WTC11 (cell line): Measurements from ENCODE around the gene MGAT5B. TPM values are rescaled to one million over a fixed set of nuclear protein-coding genes. Genes with fewer than 3 reads are reported as not detected.

ENCODE experiments used
- ATAC-seq: fragments of 200-7000 bp; cut with Tn5 transposase; 2 replicates; pipeline ENCODE4 v1.10.0; 2021; ENCODE audit warnings: mild to moderate bottlenecking, moderate library complexity
- CTCF ChIA-PET: fragments of 300-600 bp; sonication (Branson Sonifier 250); formaldehyde crosslinking; loops from one replicate; lab custom pipeline; 2021; ENCODE audit warnings: antibody characterized with exemption; lab: Charles Lee
- POLR2A ChIA-PET: fragments of 350-600 bp; sonication (Branson Sonifier 250); formaldehyde crosslinking; loops from one replicate; lab custom pipeline; 2021; ENCODE audit warnings: antibody characterized with exemption; lab: Charles Lee
- DNase-seq: peaks from one replicate; pipeline ENCODE4 v3.0.0; 2021; ENCODE audit warnings: low spot score
- H3K27ac Mint-ChIP-seq: 2 replicates; pipeline ENCODE4 v1.8.0; 2021; ENCODE audit warnings: mixed read lengths
- H3K27me3 Mint-ChIP-seq: 2 replicates; pipeline ENCODE4 v1.8.0; 2021; ENCODE audit warnings: low read depth, mild to moderate bottlenecking, moderate library complexity, mixed read lengths
- H3K36me3 Mint-ChIP-seq: 2 replicates; pipeline ENCODE4 v1.8.0; 2021; ENCODE audit warnings: mixed read lengths
- H3K4me1 Mint-ChIP-seq: 2 replicates; pipeline ENCODE4 v1.8.0; 2022; ENCODE audit warnings: mixed read lengths
- H3K4me3 Mint-ChIP-seq: 2 replicates; pipeline ENCODE4 v1.8.0; 2021; ENCODE audit warnings: mild to moderate bottlenecking, moderate library complexity, mixed read lengths
- H3K9me3 Mint-ChIP-seq: 2 replicates; pipeline ENCODE4 v1.8.0; 2021; ENCODE audit warnings: mixed read lengths
- AR ChIP-seq: fragments of 250-450 bp; sonication (Bioruptor Pico); IDR thresholded peaks from 2 replicates; pipeline ENCODE4 v1.9.0; 2021; ENCODE audit warnings: mild to moderate bottlenecking
- GTF2I ChIP-seq: fragments of 250-450 bp; sonication (Bioruptor Pico); conservative IDR thresholded peaks from 2 replicates; pipeline ENCODE4 v1.4.0; 2021; ENCODE audit warnings: mild to moderate bottlenecking
- HMGA2 ChIP-seq: fragments of 250-450 bp; sonication (Bioruptor Pico); IDR thresholded peaks from 2 replicates; pipeline ENCODE4 v1.4.0; 2021; ENCODE audit warnings: mild to moderate bottlenecking, moderate library complexity
- IRF1 ChIP-seq: sonication (generic); formaldehyde crosslinking; IDR thresholded peaks from 2 replicates; pipeline ENCODE4 v1.8.0; 2023; ENCODE audit warnings: missing genetic modification reagents
- MYBL2 ChIP-seq: sonication (generic); formaldehyde crosslinking; IDR thresholded peaks from 2 replicates; pipeline ENCODE4 v1.8.1; 2023; ENCODE audit warnings: mild to moderate bottlenecking, moderate library complexity, missing genetic modification reagents
- NFATC4 ChIP-seq: fragments of 250-450 bp; sonication (Bioruptor Pico); IDR thresholded peaks from 2 replicates; pipeline ENCODE4 v1.9.0; 2021; ENCODE audit warnings: mild to moderate bottlenecking
- NR3C1 ChIP-seq: sonication (generic); formaldehyde crosslinking; conservative IDR thresholded peaks from 2 replicates; pipeline ENCODE4 v1.8.1; 2023; ENCODE audit warnings: low read depth, mild to moderate bottlenecking, missing genetic modification reagents
- PRRX2 ChIP-seq: fragments of 250-450 bp; sonication (Bioruptor Pico); IDR thresholded peaks from 2 replicates; pipeline ENCODE4 v1.8.0; 2021; ENCODE audit warnings: mild to moderate bottlenecking
- RELA ChIP-seq: sonication (generic); formaldehyde crosslinking; IDR thresholded peaks from 2 replicates; pipeline ENCODE4 v1.8.1; 2022; ENCODE audit warnings: missing genetic modification reagents, mild to moderate bottlenecking, borderline replicate concordance
- TEAD1 ChIP-seq: sonication (generic); formaldehyde crosslinking; IDR thresholded peaks from 2 replicates; pipeline ENCODE4 v1.8.0; 2022; ENCODE audit warnings: mild to moderate bottlenecking, missing genetic modification reagents
- TP53 ChIP-seq: sonication (generic); formaldehyde crosslinking; IDR thresholded peaks from 2 replicates; pipeline ENCODE4 v1.8.1; 2023; ENCODE audit warnings: mild to moderate bottlenecking, missing genetic modification reagents
- ZNF281 ChIP-seq: sonication (generic); formaldehyde crosslinking; IDR thresholded peaks from 2 replicates; pipeline ENCODE4 v1.8.0; 2023; ENCODE audit warnings: mild to moderate bottlenecking, missing genetic modification reagents
- ZNF416 ChIP-seq: fragments of 250-450 bp; sonication (Bioruptor Pico); IDR thresholded peaks from 2 replicates; pipeline ENCODE4 v1.9.0; 2021; ENCODE audit warnings: mild to moderate bottlenecking, inconsistent platforms
- total RNA-seq: library from RNA; stranded (reverse); gene quantifications from 3 replicates; pipeline ENCODE4 v1.2.3, GENCODE V29; 2021
- TF ChIP-seq, protein P1 (sequence below): sonication (generic); formaldehyde crosslinking; IDR thresholded peaks from 2 replicates; pipeline ENCODE4 v1.8.1; 2023; ENCODE audit warnings: mild to moderate bottlenecking, missing genetic modification reagents, moderate library complexity
- TF ChIP-seq, protein P2 (sequence below): sonication (generic); formaldehyde crosslinking; IDR thresholded peaks from 2 replicates; pipeline ENCODE4 v1.8.0; 2022; ENCODE audit warnings: mild to moderate bottlenecking, missing genetic modification reagents

Gene MGAT5B
- total RNA-seq, 1 experiment from 2014 or later: 11.6 TPM

DNA sequence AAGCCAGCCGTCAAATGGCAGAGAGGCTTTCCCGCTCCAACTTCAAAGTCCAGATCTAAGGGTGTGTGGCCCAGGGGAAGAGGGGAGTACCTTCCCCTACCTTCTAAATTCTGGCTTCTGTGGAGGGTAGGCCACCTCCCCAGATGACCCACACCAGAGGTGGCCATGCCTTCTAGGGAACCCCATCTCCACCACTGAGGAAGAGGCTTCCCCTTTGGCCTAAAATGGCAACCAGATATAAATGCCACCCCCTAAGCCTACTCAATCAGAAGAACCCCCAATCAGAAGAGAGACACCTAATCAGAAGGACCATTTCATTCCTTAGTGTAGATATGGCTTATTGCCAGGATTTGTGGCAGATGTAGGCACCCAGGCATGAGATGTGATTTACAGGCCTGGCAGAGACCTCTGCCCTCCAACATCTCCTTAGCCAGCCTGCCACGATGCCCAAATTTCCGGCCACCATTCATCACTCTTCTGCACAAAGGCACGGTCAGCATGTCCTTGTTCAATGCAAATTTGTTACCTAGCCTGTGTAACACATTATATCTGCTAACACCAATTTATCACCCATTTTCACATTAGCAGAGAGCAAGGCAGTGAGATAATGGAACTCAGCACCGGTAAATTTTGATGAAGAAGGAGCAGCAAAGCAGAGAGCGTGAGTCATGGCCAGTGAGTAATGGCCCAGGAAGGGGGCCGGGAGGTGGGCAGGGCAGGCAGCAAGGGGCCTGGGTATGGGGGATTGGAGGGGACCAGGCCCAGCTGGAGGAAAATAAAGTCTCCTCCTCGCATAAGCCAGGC is 1.2 kb upstream of the MGAT5B start:
- ATAC-seq: no peak
- ChIA-PET POLR2A (interaction anchor here (1.5 kb wide), 1 partner anchor 102 kb away, joined by 8 read pairs; no protein-coding TSS in a partner anchor), CTCF (interaction anchor here (0.5 to 4.4 kb wide), 37 partner anchors 13 to 951 kb away, joined by 3 to 64 read pairs (median 5); partner anchors contain the start of gene SEC14L1)
- Mint-ChIP-seq H3K9me3 (no peaks in the 10 kb centered on the region), H3K4me1 (peaks cover 12% of the 10 kb centered on the region), H3K27ac (no peak overlapping the region), H3K27me3 (peaks cover 29% of the 10 kb centered on the region), H3K36me3 (no peaks in the 10 kb centered on the region), H3K4me3 (peak overlapping the region; percentile 78)
- DNase-seq: no peak
- TF ChIP-seq, protein P1, sequence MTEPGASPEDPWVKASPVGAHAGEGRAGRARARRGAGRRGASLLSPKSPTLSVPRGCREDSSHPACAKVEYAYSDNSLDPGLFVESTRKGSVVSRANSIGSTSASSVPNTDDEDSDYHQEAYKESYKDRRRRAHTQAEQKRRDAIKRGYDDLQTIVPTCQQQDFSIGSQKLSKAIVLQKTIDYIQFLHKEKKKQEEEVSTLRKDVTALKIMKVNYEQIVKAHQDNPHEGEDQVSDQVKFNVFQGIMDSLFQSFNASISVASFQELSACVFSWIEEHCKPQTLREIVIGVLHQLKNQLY (CRISPR knock-in tag): no peak
- TF ChIP-seq PRRX2 (CRISPR knock-in tag) (no peak), ZNF416 (no peak), IRF1 (CRISPR knock-in tag) (no peak), GTF2I (CRISPR knock-in tag) (no peak), TP53 (CRISPR knock-in tag) (no peak), HMGA2 (no peak), NFATC4 (no peak), AR (CRISPR knock-in tag) (no peak), NR3C1 (CRISPR knock-in tag) (no peak), TEAD1 (CRISPR knock-in tag) (no peak), RELA (CRISPR knock-in tag) (no peak)
- TF ChIP-seq, protein P2, sequence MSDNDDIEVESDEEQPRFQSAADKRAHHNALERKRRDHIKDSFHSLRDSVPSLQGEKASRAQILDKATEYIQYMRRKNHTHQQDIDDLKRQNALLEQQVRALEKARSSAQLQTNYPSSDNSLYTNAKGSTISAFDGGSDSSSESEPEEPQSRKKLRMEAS (CRISPR knock-in tag): no peak

GRCh38 chr17:76867578-76868175 is 527 bp upstream of the MGAT5B start:
- peaks cover 12% of the 10 kb centered on the region for H3K4me1 Mint-ChIP-seq
- TF ChIP-seq MYBL2 (CRISPR knock-in tag) (0 out of 2 replicates have a peak, but pooled peaks have one; percentile 39), ZNF281 (CRISPR knock-in tag) (no peak)
- H3K4me3 Mint-ChIP-seq: peak overlapping the region; percentile 78
- peak; percentile 40 for DNase-seq
- ATAC-seq: peak; percentile 9
- CTCF ChIA-PET: interaction anchor here (0.5 to 4.4 kb wide), 63 partner anchors 9 to 952 kb away, joined by 3 to 64 read pairs (median 5); partner anchors contain the start of gene SEC14L1
- H3K27ac Mint-ChIP-seq: no peak overlapping the region
- no peaks in the 10 kb centered on the region for H3K36me3 Mint-ChIP-seq
- H3K27me3 Mint-ChIP-seq: peaks cover 29% of the 10 kb centered on the region
- H3K9me3 Mint-ChIP-seq: no peaks in the 10 kb centered on the region
- POLR2A ChIA-PET: interaction anchor here (1.0 to 1.5 kb wide), 2 partner anchors 102 to 200 kb away, joined by 3 to 8 read pairs; no protein-coding TSS in a partner anchor
